A549 (cell line): ENCODE results near the gene FAR1. TPM values are rescaled to one million over a fixed set of nuclear protein-coding genes. Genes with fewer than 3 reads are reported as not detected.

Source experiments
- ATAC-seq, 2 experiments: fragments of 200-7000 bp in 1 of 2; fragments of >200 bp in 1 of 2; cut with Nextera tagmentation in 1 of 2; cut with Tn5 transposase in 1 of 2; 3 replicates each; pipeline versions ENCODE4 v1.8.0 to v1.9.1; 2018 to 2020; ENCODE audit warnings: mild to moderate bottlenecking in 1 of 2, moderate library complexity in 1 of 2
- CTCF ChIA-PET: fragments of 300-600 bp; sonication (Branson Sonifier 250); formaldehyde crosslinking; extraction: SDS; loops from one replicate; lab custom pipeline; 2021; ENCODE audit warnings: antibody characterized with exemption, inconsistent platforms; lab: Yijun Ruan, JAX
- POLR2A ChIA-PET: fragments of 350-600 bp; formaldehyde crosslinking; extraction: SDS; loops from one replicate; lab custom pipeline; 2021; ENCODE audit warnings: antibody characterized with exemption, inconsistent platforms; lab: Yijun Ruan, JAX
- DNase-seq, 2 experiments: peaks; one replicate each; pipeline versions ENCODE4 v3.0.0 to v3.0.0-alpha.2; 2011 to 2016; ENCODE audit warnings: low read depth in 1 of 2, low spot score in 1 of 2
- FAIRE-seq: peaks from 2 replicates; lab custom pipeline; 2011; peaks lifted over from hg19 to GRCh38; lab: Jason Lieb, UNC
- H3K27ac ChIP-seq, 2 experiments: fragments of >200 bp; sonication (Bioruptor Twin); formaldehyde crosslinking; 3 replicates each; pipeline ENCODE4 v1.5.1; 2016 to 2017
- H3K4me1 ChIP-seq: fragments of >200 bp; sonication (Bioruptor Twin); formaldehyde crosslinking; 3 replicates; pipeline ENCODE4 v1.6.1; 2016
- H3K4me2 ChIP-seq: fragments of >200 bp; sonication (Bioruptor Twin); formaldehyde crosslinking; 3 replicates; pipeline ENCODE4 v1.6.1; 2016
- H3K4me3 ChIP-seq: fragments of >200 bp; sonication (Bioruptor Twin); formaldehyde crosslinking; 3 replicates; pipeline ENCODE4 v1.5.1; 2016
- H3K9me3 ChIP-seq: fragments of >200 bp; sonication (Bioruptor Twin); formaldehyde crosslinking; 3 replicates; pipeline ENCODE4 v1.6.1; 2016
- CBX8 ChIP-seq: fragments of 200-600 bp; sonication (generic); IDR thresholded peaks from 2 replicates; pipeline ENCODE4 v1.6.1; 2016
- CHD2 ChIP-seq: fragments of 150-350 bp; IDR thresholded peaks from 2 replicates; pipeline ENCODE4 v1.6.1; 2014; ENCODE audit warnings: low read length; ENCODE audit not compliant: partially characterized antibody
- EP300 ChIP-seq, 2 experiments: fragments of >200 bp; sonication (Bioruptor Twin); formaldehyde crosslinking; IDR thresholded peaks; 2 replicates in 1 of 2; 3 replicates in 1 of 2; pipeline ENCODE4 v1.6.1; 2016 to 2017
- FOSL2 ChIP-seq, 2 experiments: fragments of 450-650 bp in 1 of 2; fragments of >200 bp in 1 of 2; sonication (Bioruptor Twin) in 1 of 2; formaldehyde crosslinking; IDR thresholded peaks; 2 replicates each; pipeline versions ENCODE4 v1.5.0 to v1.6.1; 2016 to 2020; ENCODE audit warnings: mild to moderate bottlenecking in 1 of 2, moderate library complexity in 1 of 2
- FOXS1 ChIP-seq: fragments of 250-450 bp; sonication (Bioruptor Pico); IDR thresholded peaks from 2 replicates; pipeline ENCODE4 v1.5.0; 2020; ENCODE audit warnings: mild to moderate bottlenecking, moderate library complexity
- HDAC2 ChIP-seq: fragments of 200-600 bp; sonication (generic); IDR thresholded peaks from 2 replicates; pipeline ENCODE4 v1.6.1; 2016
- HOXA7 ChIP-seq: fragments of 250-450 bp; sonication (Bioruptor Pico); IDR thresholded peaks from 2 replicates; pipeline ENCODE4 v1.5.0; 2020; ENCODE audit warnings: mild to moderate bottlenecking, moderate library complexity
- HOXB13 ChIP-seq: fragments of 250-450 bp; sonication (Bioruptor Pico); IDR thresholded peaks from 2 replicates; pipeline ENCODE4 v1.5.0; 2020; ENCODE audit warnings: low read depth, mild to moderate bottlenecking, moderate library complexity
- HOXB5 ChIP-seq: fragments of 250-450 bp; sonication (Bioruptor Pico); IDR thresholded peaks from 2 replicates; pipeline ENCODE4 v1.5.0; 2020; ENCODE audit warnings: mild to moderate bottlenecking, moderate library complexity
- KDM1A ChIP-seq: fragments of 200-600 bp; sonication (generic); IDR thresholded peaks from 2 replicates; pipeline ENCODE4 v1.6.1; 2016; ENCODE audit warnings: low read depth, mild to moderate bottlenecking
- POLR2A ChIP-seq: IDR thresholded peaks from 2 replicates; pipeline ENCODE4 v1.6.1; 2012; ENCODE audit warnings: mild to moderate bottlenecking, low read length
- POLR2AphosphoS2 ChIP-seq: conservative IDR thresholded peaks from 2 replicates; pipeline ENCODE4 v1.6.1; 2012; ENCODE audit warnings: low read length, improper control_type of control experiment, inconsistent platforms
- RARB ChIP-seq: fragments of 250-450 bp; sonication (Bioruptor Pico); IDR thresholded peaks from 2 replicates; pipeline ENCODE4 v1.8.0; 2021; ENCODE audit warnings: mild to moderate bottlenecking, moderate library complexity
- RCOR1 ChIP-seq: fragments of 150-350 bp; IDR thresholded peaks from 2 replicates; pipeline ENCODE4 v1.6.1; 2014; ENCODE audit warnings: antibody characterized with exemption, low read length, low read depth
- RFX5 ChIP-seq: fragments of 450-650 bp; IDR thresholded peaks from 2 replicates; pipeline ENCODE4 v1.7.1; 2014; ENCODE audit warnings: antibody characterized with exemption, mild to moderate bottlenecking, moderate library complexity
- RNF2 ChIP-seq: fragments of 200-600 bp; sonication (generic); IDR thresholded peaks from 2 replicates; pipeline ENCODE4 v1.6.1; 2016; ENCODE audit warnings: low read depth, mild to moderate bottlenecking, antibody characterized with exemption, moderate library complexity, borderline replicate concordance
- TP53 ChIP-seq: fragments of 250-450 bp; sonication (Bioruptor Pico); IDR thresholded peaks from 2 replicates; pipeline ENCODE4 v1.5.0; 2021; ENCODE audit warnings: mild to moderate bottlenecking, moderate library complexity
- ZFP36 ChIP-seq: fragments of 450-650 bp; IDR thresholded peaks from 2 replicates; pipeline ENCODE4 v1.6.1; 2014; ENCODE audit warnings: borderline replicate concordance; ENCODE audit not compliant: partially characterized antibody
- ZSCAN20 ChIP-seq: fragments of 250-450 bp; sonication (Bioruptor Pico); IDR thresholded peaks from 2 replicates; pipeline ENCODE4 v1.8.0; 2022; ENCODE audit warnings: mild to moderate bottlenecking, moderate library complexity
- WGBS: methylation state at CpG from one replicate; pipeline ENCODE4 v1.1.6; 2017; ENCODE audit errors: missing lambda C conversion rate; 5-methylcytosine and 5-hydroxymethylcytosine counted together
- polyA plus RNA-seq, 4 experiments: library from polyadenylated mRNA; depleted of rRNA in 3 of 4; stranded (reverse); fragments of >200 nt; fragmentation: RNase III in 1 of 4; extraction: RNeasy Plus Mini Kit Qiagen cat#74134 plus additional on column Dnase treatment in 1 of 4; gene quantifications; 2 replicates in 3 of 4; 3 replicates in 1 of 4; pipeline ENCODE4 v1.2.3, GENCODE V29; 2011 to 2017
- TF ChIP-seq, protein P1 (sequence below): fragments of 150-350 bp; IDR thresholded peaks from 2 replicates; pipeline ENCODE4 v1.6.1; 2014; ENCODE audit warnings: low read depth, mild to moderate bottlenecking, low read length
- TF ChIP-seq, protein P2 (sequence below): fragments of 250-450 bp; sonication (Bioruptor Pico); IDR thresholded peaks from 2 replicates; pipeline ENCODE4 v1.5.0; 2020; ENCODE audit warnings: low read depth, mild to moderate bottlenecking, moderate library complexity

FAR1 gene
- polyA plus RNA-seq, 2 of the 4 experiments (the other 2 are of a cell fraction), result 41.8 to 119 TPM

DNA sequence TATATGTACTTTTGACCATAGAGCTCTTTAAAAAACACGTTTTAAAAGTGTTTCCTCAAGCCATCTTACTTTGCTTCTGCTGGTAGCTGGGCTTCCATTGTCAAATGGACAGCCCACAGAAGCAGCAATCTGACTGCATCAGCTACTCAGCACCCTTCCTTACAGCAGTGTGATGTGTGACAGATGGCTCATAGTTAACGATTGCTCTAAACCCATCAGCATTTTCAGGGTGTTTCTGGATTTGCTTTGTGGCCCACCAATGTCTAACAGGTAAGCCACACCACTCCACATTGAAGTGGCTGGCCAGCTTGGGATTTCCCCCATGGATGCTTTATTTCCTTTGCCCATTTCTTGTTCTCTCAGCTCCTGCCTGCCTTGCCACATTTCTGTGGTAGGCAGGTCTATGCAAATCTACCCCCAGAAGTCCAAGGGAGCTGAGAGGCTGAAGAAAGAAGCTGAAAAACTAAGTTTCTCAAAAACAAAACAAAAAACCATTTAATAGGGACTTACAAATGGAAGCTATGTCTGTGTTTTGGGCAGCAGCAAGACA lies 7.3 kb upstream of the FAR1 start:
- DNase-seq, result no peak
- Histone ChIP-seq H3K4me2 (no peak overlapping the region), H3K9me3 (no peaks in the 10 kb centered on the region), H3K4me3 (no peak overlapping the region), H3K27ac (no peak overlapping the region), H3K4me1 (0 out of 3 replicates have a peak, but pooled peaks cover 5% of the 10 kb centered on the region)
- TF ChIP-seq TP53 (CRISPR knock-in tag) (no peak), RNF2 (no peak), ZFP36 (no peak), POLR2AphosphoS2 (no peak), RFX5 (no peak), EP300 (IDR thresholded peaks at IDR 0.05) (no peak), RCOR1 (no peak), CBX8 (no peak), HOXB5 (CRISPR knock-in tag) (no peak), CHD2 (no peak), ZSCAN20 (CRISPR knock-in tag) (no peak), POLR2A (no peak), HDAC2 (no peak), HOXA7 (CRISPR knock-in tag) (no peak)
- TF ChIP-seq, protein P1, sequence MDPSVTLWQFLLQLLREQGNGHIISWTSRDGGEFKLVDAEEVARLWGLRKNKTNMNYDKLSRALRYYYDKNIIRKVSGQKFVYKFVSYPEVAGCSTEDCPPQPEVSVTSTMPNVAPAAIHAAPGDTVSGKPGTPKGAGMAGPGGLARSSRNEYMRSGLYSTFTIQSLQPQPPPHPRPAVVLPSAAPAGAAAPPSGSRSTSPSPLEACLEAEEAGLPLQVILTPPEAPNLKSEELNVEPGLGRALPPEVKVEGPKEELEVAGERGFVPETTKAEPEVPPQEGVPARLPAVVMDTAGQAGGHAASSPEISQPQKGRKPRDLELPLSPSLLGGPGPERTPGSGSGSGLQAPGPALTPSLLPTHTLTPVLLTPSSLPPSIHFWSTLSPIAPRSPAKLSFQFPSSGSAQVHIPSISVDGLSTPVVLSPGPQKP, result no peak
- WGBS, result 5% methylated on average over 2 of the region's 2 CpGs
- FAIRE-seq, result no peak
- ATAC-seq, result no peak
- ChIA-PET POLR2A (no interaction called here), CTCF (no interaction called here)

DNA sequence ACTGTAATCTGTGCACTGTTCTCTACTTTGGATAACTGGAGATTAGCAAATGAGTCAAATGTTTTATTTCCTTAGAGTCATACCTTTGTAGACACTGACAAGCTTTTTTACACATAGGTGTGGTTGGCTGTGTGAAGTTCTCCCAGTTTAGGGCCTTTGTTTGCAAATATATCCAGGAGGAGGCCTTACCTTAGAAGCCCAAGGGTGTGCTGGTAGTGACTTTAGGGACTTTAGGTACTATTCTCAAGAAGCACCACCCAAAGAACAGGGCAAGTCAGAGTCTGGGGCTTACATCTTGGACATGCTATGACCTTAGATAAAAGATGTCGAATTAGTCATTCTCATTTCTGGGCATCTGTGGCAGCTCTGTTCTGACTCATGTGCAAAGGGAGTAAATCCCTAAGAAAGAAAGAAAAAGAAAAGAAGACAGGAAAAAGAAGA lies 4.8 kb upstream of the FAR1 start:
- Histone ChIP-seq H3K4me1 (peaks cover 11% of the 10 kb centered on the region; the same call in 1 of the 3 replicates), H3K27ac (no peak overlapping the region), H3K4me2 (peak overlapping the region; percentile 3; the same call in 1 of the 3 replicates), H3K9me3 (no peaks in the 10 kb centered on the region), H3K4me3 (no peak overlapping the region)
- WGBS, result 33% methylated on average over 1 of the region's 1 CpG
- POLR2A ChIA-PET, result no interaction called here
- TF ChIP-seq HOXB13 (CRISPR knock-in tag) (no peak), FOSL2 (IDR thresholded peaks at IDR 0.05) (no peak), FOSL2 (CRISPR knock-in tag; IDR thresholded peaks at IDR 0.05) (0 out of 2 replicates have a peak, but pooled peaks have one; percentile 16), KDM1A (no peak), RNF2 (no peak), RARB (no peak)
- TF ChIP-seq, protein P2, sequence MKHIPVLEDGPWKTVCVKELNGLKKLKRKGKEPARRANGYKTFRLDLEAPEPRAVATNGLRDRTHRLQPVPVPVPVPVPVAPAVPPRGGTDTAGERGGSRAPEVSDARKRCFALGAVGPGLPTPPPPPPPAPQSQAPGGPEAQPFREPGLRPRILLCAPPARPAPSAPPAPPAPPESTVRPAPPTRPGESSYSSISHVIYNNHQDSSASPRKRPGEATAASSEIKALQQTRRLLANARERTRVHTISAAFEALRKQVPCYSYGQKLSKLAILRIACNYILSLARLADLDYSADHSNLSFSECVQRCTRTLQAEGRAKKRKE (CRISPR knock-in tag), result no peak
- DNase-seq, result no peak
- no peak for ATAC-seq
- no peak for FAIRE-seq
- CTCF ChIA-PET, result interaction anchor here (0.7 to 0.8 kb wide), 2 partner anchors 29 to 176 kb away, joined by 3 to 4 read pairs; no protein-coding TSS in a partner anchor

DNA sequence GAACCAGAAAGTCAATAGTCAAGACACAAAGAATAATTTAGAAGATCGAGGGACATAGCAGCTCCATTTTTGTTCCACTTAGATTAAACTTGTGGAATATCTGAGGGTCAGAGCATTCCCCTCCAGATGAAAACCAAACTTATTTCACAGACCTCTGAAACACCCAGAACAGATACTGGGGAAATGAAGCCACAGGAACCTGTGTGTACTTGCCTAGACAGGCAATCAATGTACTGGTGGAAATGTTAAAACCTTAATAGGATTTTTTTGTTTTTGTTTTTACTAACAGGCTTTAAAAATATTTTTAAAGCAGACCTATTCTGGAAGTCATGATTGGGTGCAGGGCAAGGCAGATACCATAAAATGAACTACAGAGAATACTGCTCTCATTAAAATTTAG lies 4.1 kb upstream of the FAR1 start:
- no peak for DNase-seq
- no peak for ATAC-seq
- H3K4me1 ChIP-seq, result peaks cover 11% of the 10 kb centered on the region; the same call in 1 of the 3 replicates
- H3K9me3 ChIP-seq, result no peaks in the 10 kb centered on the region
- no peak for FAIRE-seq
- TF ChIP-seq FOXS1 (CRISPR knock-in tag) (no peak), FOSL2 (IDR thresholded peaks at IDR 0.05) (no peak), FOSL2 (CRISPR knock-in tag; IDR thresholded peaks at IDR 0.05) (no peak), HDAC2 (no peak)
- 11% methylated on average over 1 of the region's 1 CpG for WGBS
- no peak overlapping the region for H3K4me2 ChIP-seq
- no peak overlapping the region for H3K27ac ChIP-seq
- CTCF ChIA-PET, result interaction anchor here (0.7 kb wide), 1 partner anchor 177 kb away, joined by 3 read pairs; no protein-coding TSS in a partner anchor
- no peak overlapping the region for H3K4me3 ChIP-seq
- POLR2A ChIA-PET, result no interaction called here
